Activated T-helper 1 cell treated with anti-CD3 and anti-CD28 coated beads, Interleukin-12 subunit alpha, Interleukin-12 subunit beta, Interleukin-2, Interleukin-4 antibody, amounts not matched to agents 30 ng/mL and 10 ng/mL and 1 ng/mL, durations not matched to agents 14 hours and 24 hours and 36 hours (primary cell): Measurements from ENCODE around the gene SOX18. TPM values are rescaled to one million over a fixed set of nuclear protein-coding genes. Genes with fewer than 3 reads are reported as not detected.

Experiments
- DNase-seq: peaks from one replicate; pipeline ENCODE4 v3.0.0; 2021; ENCODE audit warnings: low spot score
- H3K27ac Mint-ChIP-seq: one replicate; pipeline ENCODE4 v1.8.0; 2021; ENCODE audit warnings: mild to moderate bottlenecking, mixed read lengths
- H3K27me3 Mint-ChIP-seq: one replicate; pipeline ENCODE4 v1.8.0; 2022; ENCODE audit warnings: mild to moderate bottlenecking, moderate library complexity, mixed read lengths; ENCODE audit not compliant: insufficient read depth
- H3K36me3 Mint-ChIP-seq: one replicate; pipeline ENCODE4 v1.8.0; 2021; ENCODE audit warnings: low read depth, mixed read lengths
- H3K4me1 Mint-ChIP-seq: one replicate; pipeline ENCODE4 v1.8.0; 2021; ENCODE audit warnings: low read depth, mixed read lengths
- H3K4me3 Mint-ChIP-seq: one replicate; pipeline ENCODE4 v1.8.0; 2021; ENCODE audit warnings: mild to moderate bottlenecking, moderate library complexity, mixed read lengths
- H3K9me3 Mint-ChIP-seq: one replicate; pipeline ENCODE4 v1.8.0; 2021; ENCODE audit warnings: mixed read lengths
- intact Hi-C: fragments of 100-400 bp; cut with micrococcal nuclease; formaldehyde crosslinking; loops from one replicate; pipeline ENCODE4 v1.15.1; 2024
- total RNA-seq: library from RNA; stranded (reverse); gene quantifications from 2 replicates; pipeline ENCODE4 v1.2.3, GENCODE V29; 2022

The SOX18 gene
- total RNA-seq, 1 donor from 2014 or later, result 1.3 TPM

- H3K27ac Mint-ChIP-seq, result no peak overlapping the region
Observed at GRCh38 chr20:64041781-64042053, 7.7 kb downstream of the SOX18 start.

GRCh38 chr20:64041040-64041780, 8.2 kb downstream of the SOX18 start:
- Mint-ChIP-seq H3K27me3 (peaks cover 7% of the 10 kb centered on the region), H3K36me3 (peaks cover under 1% of the 10 kb centered on the region), H3K4me3 (peak overlapping the region; percentile 77), H3K4me1 (peaks cover 48% of the 10 kb centered on the region), H3K27ac (peak overlapping the region; percentile 52), H3K9me3 (no peaks in the 10 kb centered on the region)
- intact Hi-C loops, result loop anchor here (5.0 kb wide), 1 partner anchor 304 kb away; the partner anchor contains the start of genes LIME1 and SLC2A4RG
- DNase-seq, result no peak

More at GRCh38 chr20:64041781-64042053, 7.7 kb downstream of the SOX18 start:
- H3K36me3 Mint-ChIP-seq, result peaks cover 3% of the 10 kb centered on the region
- H3K9me3 Mint-ChIP-seq, result no peaks in the 10 kb centered on the region
- H3K27me3 Mint-ChIP-seq, result peaks cover 12% of the 10 kb centered on the region
- H3K4me3 Mint-ChIP-seq, result peak overlapping the region; percentile 77
- H3K4me1 Mint-ChIP-seq, result peaks cover 47% of the 10 kb centered on the region
- intact Hi-C loops, result loop anchor here (5.0 kb wide), 1 partner anchor 304 kb away; the partner anchor contains the start of genes LIME1 and SLC2A4RG
- no peak for DNase-seq

GRCh38 chr20:64040231-64041039, 9.0 kb downstream of the SOX18 start:
- Mint-ChIP-seq H3K36me3 (peaks cover under 1% of the 10 kb centered on the region), H3K27me3 (peaks cover 3% of the 10 kb centered on the region), H3K4me3 (peak overlapping the region; percentile 77), H3K9me3 (no peaks in the 10 kb centered on the region), H3K27ac (no peak overlapping the region), H3K4me1 (peaks cover 44% of the 10 kb centered on the region)
- DNase-seq, result no peak
- intact Hi-C loops, result loop anchor here (5.0 kb wide), 1 partner anchor 303 kb away; the partner anchor contains the start of genes LIME1 and SLC2A4RG

GRCh38 chr20:64039293-64040160, 9.9 kb downstream of the SOX18 start:
- H3K4me1 Mint-ChIP-seq, result peaks cover 51% of the 10 kb centered on the region
- intact Hi-C loops, result loop anchor here (1.0 to 5.0 kb wide), 5 partner anchors 18 to 302 kb away; partner anchors contain the start of genes LIME1, RGS19, SLC2A4RG and TCEA2

GRCh38 chr20:64038565-64039292, 10.7 kb downstream of the SOX18 start:
- DNase-seq, result peak; percentile 77
- no peaks in the 10 kb centered on the region for H3K9me3 Mint-ChIP-seq
- intact Hi-C loops, result loop anchor here (1.0 to 5.0 kb wide), 4 partner anchors 19 to 82 kb away; partner anchors contain the start of genes RGS19 and TCEA2
- peak overlapping the region; percentile 73 for H3K4me3 Mint-ChIP-seq
- H3K36me3 Mint-ChIP-seq, result peaks cover 11% of the 10 kb centered on the region
- peaks cover 51% of the 10 kb centered on the region for H3K4me1 Mint-ChIP-seq
- H3K27me3 Mint-ChIP-seq, result peaks cover 3% of the 10 kb centered on the region
- no peak overlapping the region for H3K27ac Mint-ChIP-seq

More at GRCh38 chr20:64039293-64040160, 9.9 kb downstream of the SOX18 start:
- Mint-ChIP-seq H3K36me3 (peaks cover 7% of the 10 kb centered on the region), H3K27me3 (peaks cover 3% of the 10 kb centered on the region), H3K27ac (peak overlapping the region; percentile 63), H3K4me3 (peak overlapping the region; percentile 73), H3K9me3 (no peaks in the 10 kb centered on the region)
- no peak for DNase-seq

GRCh38 chr20:64038224-64038564, 11.2 kb downstream of the SOX18 start:
- intact Hi-C loops, result loop anchor here (5.0 kb wide), 1 partner anchor 39 kb away; the partner anchor contains the start of gene RGS19
- H3K27me3 Mint-ChIP-seq, result peaks cover 3% of the 10 kb centered on the region
- peaks cover 52% of the 10 kb centered on the region for H3K4me1 Mint-ChIP-seq
- no peak overlapping the region for H3K27ac Mint-ChIP-seq
- H3K4me3 Mint-ChIP-seq, result peak overlapping the region; percentile 81
- H3K9me3 Mint-ChIP-seq, result no peaks in the 10 kb centered on the region
- peaks cover 15% of the 10 kb centered on the region for H3K36me3 Mint-ChIP-seq
- DNase-seq, result no peak

- H3K27me3 Mint-ChIP-seq, result peaks cover 3% of the 10 kb centered on the region
- H3K9me3 Mint-ChIP-seq, result no peaks in the 10 kb centered on the region
- H3K36me3 Mint-ChIP-seq, result peaks cover 15% of the 10 kb centered on the region
- no peak for DNase-seq
- peaks cover 52% of the 10 kb centered on the region for H3K4me1 Mint-ChIP-seq
- H3K4me3 Mint-ChIP-seq, result peak overlapping the region; percentile 81
- peak overlapping the region; percentile 86 for H3K27ac Mint-ChIP-seq
- intact Hi-C loops, result loop anchor here (5.0 kb wide), 1 partner anchor 40 kb away; the partner anchor contains the start of gene RGS19
Observed at GRCh38 chr20:64037498-64038213, 11.8 kb downstream of the SOX18 start.

- Mint-ChIP-seq H3K27ac (peak overlapping the region; percentile 86), H3K4me1 (peaks cover 52% of the 10 kb centered on the region), H3K4me3 (peak overlapping the region; percentile 81), H3K27me3 (peaks cover 3% of the 10 kb centered on the region), H3K36me3 (peaks cover 15% of the 10 kb centered on the region), H3K9me3 (no peaks in the 10 kb centered on the region)
- DNase-seq, result no peak
- intact Hi-C loops, result loop anchor here (5.0 kb wide), 1 partner anchor 40 kb away; the partner anchor contains the start of gene RGS19
Observed at GRCh38 chr20:64037199-64037497, 12.3 kb downstream of the SOX18 start.

- intact Hi-C loops, result loop anchor here (5.0 kb wide), 1 partner anchor 41 kb away; the partner anchor contains the start of gene RGS19
- Mint-ChIP-seq H3K27me3 (peaks cover 3% of the 10 kb centered on the region), H3K27ac (peak overlapping the region; percentile 86), H3K4me1 (peaks cover 52% of the 10 kb centered on the region), H3K4me3 (peak overlapping the region; percentile 81), H3K9me3 (no peaks in the 10 kb centered on the region), H3K36me3 (peaks cover 15% of the 10 kb centered on the region)
- no peak for DNase-seq
Observed at GRCh38 chr20:64036346-64037198, 12.9 kb downstream of the SOX18 start.

GRCh38 chr20:64035933-64036345, 13.5 kb downstream of the SOX18 start, which contains the start of gene C20orf204:
Gene C20orf204 (plus strand): TSS chr20:64036182. CDS start chr20:64036324, 142 bp downstream.
- Mint-ChIP-seq H3K4me1 (peaks cover 49% of the 10 kb centered on the region), H3K27me3 (peaks cover 3% of the 10 kb centered on the region), H3K36me3 (peaks cover 18% of the 10 kb centered on the region), H3K4me3 (peak within 1 kb of the TSS; percentile 81), H3K27ac (peak within 1 kb of the TSS; percentile 98), H3K9me3 (no peaks in the 10 kb centered on the region)
- no peak for DNase-seq
- intact Hi-C loops, result loop anchor here (1.0 to 5.0 kb wide), 3 partner anchors 41 to 498 kb away; partner anchors contain the start of gene RGS19
